RWPE1 (cell line): ENCODE results near the gene ACOT6.
"Not testable (repeated sequence)": the region's sequence is repeated elsewhere in the genome, so short reads cannot be mapped to it uniquely, and the experiment has no call there.

ENCODE experiments used
- CTCF ChIA-PET: fragments of 350-600 bp; sonication (Branson Sonifier 250); formaldehyde crosslinking; extraction: SDS; loops from one replicate; lab custom pipeline; 2021; lab: Yijun Ruan, JAX
- POLR2A ChIA-PET: fragments of 400-600 bp; formaldehyde crosslinking; extraction: SDS; loops from one replicate; lab custom pipeline; 2020; ENCODE audit warnings: antibody characterized with exemption; ENCODE audit not compliant: low non-redundant PET; lab: Yijun Ruan, JAX
- DNase-seq: peaks from one replicate; pipeline ENCODE4 v3.0.0; 2012; ENCODE audit warnings: low spot score
- H3K27ac ChIP-seq: fragments of 450-650 bp; 2 replicates; pipeline ENCODE4 v1.5.1; 2017
- CTCF ChIP-seq: fragments of 450-650 bp; conservative IDR thresholded peaks from 2 replicates; pipeline ENCODE4 v1.5.1; 2017; ENCODE audit warnings: low read depth, mild to moderate bottlenecking

Gene ACOT6

GRCh38 chr14:73570913-73571312, 41.4 kb upstream of the ACOT6 start:
- DNase-seq, POLR2A ChIA-PET: not testable (repeated sequence)
- TF ChIP-seq CTCF: peak; percentile 53
- CTCF ChIA-PET: interaction anchor here (0.6 to 1.1 kb wide), 4 partner anchors 55 to 553 kb away, joined by 3 to 6 read pairs (median 4); no protein-coding TSS in a partner anchor
- H3K27ac ChIP-seq: peak overlapping the region; percentile 90; the same call in 1 of the 2 replicates

GRCh38 chr14:73573034-73573433, 39.3 kb upstream of the ACOT6 start:
- H3K27ac ChIP-seq, DNase-seq, CTCF ChIA-PET, POLR2A ChIA-PET: not testable (repeated sequence)

GRCh38 chr14:73573740-73574139, 38.6 kb upstream of the ACOT6 start:
- H3K27ac ChIP-seq, POLR2A ChIA-PET, DNase-seq, CTCF ChIA-PET: not testable (repeated sequence)

GRCh38 chr14:73574251-73574650, 38.1 kb upstream of the ACOT6 start:
- CTCF ChIA-PET, DNase-seq, POLR2A ChIA-PET, H3K27ac ChIP-seq: not testable (repeated sequence)

- ChIA-PET CTCF (no interaction called here), POLR2A (no interaction called here)
- no peak for TF ChIP-seq CTCF
- peak overlapping the region; percentile 71 for H3K27ac ChIP-seq
- DNase-seq: no peak
Measured at GRCh38 chr14:73576391-73576790, 35.9 kb upstream of the ACOT6 start.

GRCh38 chr14:73577214-73577613, 35.1 kb upstream of the ACOT6 start:
- H3K27ac ChIP-seq: peak overlapping the region; percentile 71
- CTCF ChIA-PET: interaction anchor here (0.6 kb wide), 1 partner anchor 79 kb away, joined by 3 read pairs; no protein-coding TSS in a partner anchor
- POLR2A ChIA-PET: interaction anchor here (0.7 kb wide), 1 partner anchor 66 kb away, joined by 3 read pairs; no protein-coding TSS in a partner anchor
- DNase-seq: not testable (repeated sequence)

- H3K27ac ChIP-seq, DNase-seq, CTCF ChIA-PET, POLR2A ChIA-PET: not testable (repeated sequence)
Measured at GRCh38 chr14:73582102-73582979, 30.0 kb upstream of the ACOT6 start.

GRCh38 chr14:73588695-73589094, 23.6 kb upstream of the ACOT6 start:
- POLR2A ChIA-PET: no interaction called here
- TF ChIP-seq CTCF: no peak
- CTCF ChIA-PET: interaction anchor here (0.6 kb wide), 2 partner anchors 131 to 203 kb away, joined by 3 to 4 read pairs; no protein-coding TSS in a partner anchor
- no peak for DNase-seq
- no peak overlapping the region for H3K27ac ChIP-seq

- ChIA-PET POLR2A (no interaction called here), CTCF (interaction anchor here (0.6 kb wide), 3 partner anchors 131 to 207 kb away, joined by 3 to 4 read pairs (median 4); no protein-coding TSS in a partner anchor)
Measured at GRCh38 chr14:73589116-73589515, 23.2 kb upstream of the ACOT6 start.

GRCh38 chr14:73590673-73591004, 21.7 kb upstream of the ACOT6 start:
- CTCF ChIA-PET, H3K27ac ChIP-seq, POLR2A ChIA-PET, DNase-seq: not testable (repeated sequence)

More at GRCh38 chr14:73589116-73589515, 23.2 kb upstream of the ACOT6 start:
- no peak overlapping the region for H3K27ac ChIP-seq
- DNase-seq: no peak
- TF ChIP-seq CTCF: no peak
